Astrocyte (in vitro differentiated cells and primary cell): ENCODE results near the gene REEP3. TPM values are rescaled to one million over a fixed set of nuclear protein-coding genes. Genes with fewer than 3 reads are reported as not detected.

ENCODE experiments used
- DNase-seq: peaks from one replicate; pipeline ENCODE4 v3.0.0-alpha.2; 2010; ENCODE audit warnings: low read depth
- FAIRE-seq: peaks from 2 replicates; lab custom pipeline; 2011; peaks lifted over from hg19 to GRCh38; lab: Jason Lieb, UNC
- H2AFZ ChIP-seq: 2 replicates; pipeline ENCODE4 v1.6.0; 2012; ENCODE audit warnings: low read depth, low read length, inconsistent platforms
- H3K27ac ChIP-seq: 2 replicates; pipeline ENCODE4 v1.5.1; 2011; ENCODE audit warnings: low read depth, low read length, inconsistent platforms
- H3K27me3 ChIP-seq: 2 replicates; pipeline ENCODE4 v1.6.0; 2011; ENCODE audit warnings: low read length, inconsistent platforms; ENCODE audit not compliant: insufficient read depth
- H3K36me3 ChIP-seq: 2 replicates; pipeline ENCODE4 v1.5.1; 2011; ENCODE audit warnings: low read length, inconsistent platforms; ENCODE audit not compliant: insufficient read depth
- H3K4me1 ChIP-seq: 2 replicates; pipeline ENCODE4 v1.5.1; 2011; ENCODE audit warnings: low read length, inconsistent platforms; ENCODE audit not compliant: insufficient read depth
- H3K4me2 ChIP-seq: 2 replicates; pipeline ENCODE4 v1.6.0; 2012; ENCODE audit warnings: low read length, inconsistent platforms
- H3K4me3 ChIP-seq: 2 replicates; pipeline ENCODE4 v1.5.1; 2011; ENCODE audit warnings: low read depth, mild to moderate bottlenecking, low read length, inconsistent platforms; ENCODE audit not compliant: insufficient read depth
- H3K79me2 ChIP-seq: 2 replicates; pipeline ENCODE4 v1.6.0; 2012; ENCODE audit warnings: mild to moderate bottlenecking, low read length, inconsistent platforms; ENCODE audit not compliant: insufficient read depth
- H3K9ac ChIP-seq: 2 replicates; pipeline ENCODE4 v1.6.0; 2012; ENCODE audit warnings: mild to moderate bottlenecking, low read length, inconsistent platforms
- H3K9me3 ChIP-seq: 2 replicates; pipeline ENCODE4 v1.5.1; 2012; ENCODE audit warnings: low read depth, mild to moderate bottlenecking, low read length, inconsistent platforms; ENCODE audit not compliant: insufficient read depth
- H4K20me1 ChIP-seq: 2 replicates; pipeline ENCODE4 v1.6.0; 2012; ENCODE audit warnings: low read length, inconsistent platforms; ENCODE audit not compliant: insufficient read depth
- H3K27ac Mint-ChIP-seq: one replicate; pipeline ENCODE4 v1.8.0; 2021; ENCODE audit warnings: mild to moderate bottlenecking, mixed read lengths; ENCODE audit not compliant: unreplicated experiment
- H3K27me3 Mint-ChIP-seq: one replicate; pipeline ENCODE4 v1.8.0; 2021; ENCODE audit warnings: low read depth, mixed read lengths; ENCODE audit not compliant: unreplicated experiment
- H3K36me3 Mint-ChIP-seq: one replicate; pipeline ENCODE4 v1.8.0; 2021; ENCODE audit warnings: low read depth, mixed read lengths; ENCODE audit not compliant: unreplicated experiment
- H3K4me1 Mint-ChIP-seq: one replicate; pipeline ENCODE4 v1.8.0; 2021; ENCODE audit warnings: low read depth, mixed read lengths; ENCODE audit not compliant: unreplicated experiment
- H3K4me3 Mint-ChIP-seq: one replicate; pipeline ENCODE4 v1.8.0; 2021; ENCODE audit warnings: mild to moderate bottlenecking, moderate library complexity, mixed read lengths; ENCODE audit not compliant: unreplicated experiment
- H3K9me3 Mint-ChIP-seq: one replicate; pipeline ENCODE4 v1.8.0; 2021; ENCODE audit warnings: mild to moderate bottlenecking, mixed read lengths; ENCODE audit not compliant: unreplicated experiment
- EZH2 ChIP-seq: IDR thresholded peaks from 2 replicates; pipeline ENCODE4 v1.6.1; 2012; ENCODE audit warnings: mild to moderate bottlenecking, low read length, inconsistent platforms; ENCODE audit not compliant: insufficient read depth
- total RNA-seq: library from RNA; stranded (reverse); gene quantifications from 2 replicates; pipeline ENCODE4 v1.2.1, GENCODE V29; 2021
- TF ChIP-seq, protein P1 (sequence below): IDR thresholded peaks from 2 replicates; pipeline ENCODE4 v1.5.1; 2011; ENCODE audit warnings: low read depth, mild to moderate bottlenecking, inconsistent platforms, low read length, moderate library complexity; ENCODE audit not compliant: insufficient read depth

Gene REEP3
- total RNA-seq, 1 donor from 2014 or later: 44.6 TPM

DNA sequence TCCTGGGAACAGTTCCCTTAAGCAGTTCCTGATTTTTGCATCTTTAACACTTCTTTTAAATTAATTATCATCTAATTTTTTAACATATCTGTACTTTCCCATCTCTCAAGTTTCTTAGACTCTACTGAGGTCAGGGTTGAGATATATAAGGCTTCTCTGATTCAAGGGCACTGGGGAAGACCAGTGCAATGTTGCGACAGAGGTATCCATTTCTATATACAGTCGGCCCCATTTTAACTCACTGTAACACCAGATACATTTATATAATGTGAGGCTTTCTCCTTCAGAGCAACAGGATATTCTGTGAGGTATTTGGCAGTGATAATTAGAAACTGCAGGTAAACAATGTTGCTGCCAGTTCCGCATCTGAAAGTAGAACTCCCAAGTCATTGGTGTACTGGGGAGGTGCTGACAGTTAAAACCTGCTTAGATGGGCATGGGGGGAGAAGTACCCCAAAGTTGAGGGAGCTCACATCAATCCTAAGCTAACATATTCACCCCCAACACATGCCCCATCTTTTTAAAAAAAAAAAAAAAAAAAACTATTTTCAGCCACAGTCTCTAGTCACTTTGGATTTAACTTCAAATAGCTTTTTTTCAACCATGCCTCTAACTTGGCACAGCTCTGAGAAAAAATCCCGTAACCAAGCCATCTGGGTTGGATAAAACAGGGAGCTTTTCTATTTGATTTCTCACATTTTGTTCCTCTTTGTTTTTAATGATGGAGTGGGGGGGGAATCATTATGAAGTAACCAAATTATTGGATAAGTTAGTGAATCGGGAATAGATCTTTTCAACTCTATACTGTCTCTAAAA lies 62.9 kb downstream of the REEP3 start:
- no peak for TF ChIP-seq EZH2
- TF ChIP-seq, protein P1, sequence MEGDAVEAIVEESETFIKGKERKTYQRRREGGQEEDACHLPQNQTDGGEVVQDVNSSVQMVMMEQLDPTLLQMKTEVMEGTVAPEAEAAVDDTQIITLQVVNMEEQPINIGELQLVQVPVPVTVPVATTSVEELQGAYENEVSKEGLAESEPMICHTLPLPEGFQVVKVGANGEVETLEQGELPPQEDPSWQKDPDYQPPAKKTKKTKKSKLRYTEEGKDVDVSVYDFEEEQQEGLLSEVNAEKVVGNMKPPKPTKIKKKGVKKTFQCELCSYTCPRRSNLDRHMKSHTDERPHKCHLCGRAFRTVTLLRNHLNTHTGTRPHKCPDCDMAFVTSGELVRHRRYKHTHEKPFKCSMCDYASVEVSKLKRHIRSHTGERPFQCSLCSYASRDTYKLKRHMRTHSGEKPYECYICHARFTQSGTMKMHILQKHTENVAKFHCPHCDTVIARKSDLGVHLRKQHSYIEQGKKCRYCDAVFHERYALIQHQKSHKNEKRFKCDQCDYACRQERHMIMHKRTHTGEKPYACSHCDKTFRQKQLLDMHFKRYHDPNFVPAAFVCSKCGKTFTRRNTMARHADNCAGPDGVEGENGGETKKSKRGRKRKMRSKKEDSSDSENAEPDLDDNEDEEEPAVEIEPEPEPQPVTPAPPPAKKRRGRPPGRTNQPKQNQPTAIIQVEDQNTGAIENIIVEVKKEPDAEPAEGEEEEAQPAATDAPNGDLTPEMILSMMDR: no peak
- Histone ChIP-seq H3K36me3 (no peaks in the 10 kb centered on the region), H4K20me1 (peaks cover 25% of the 10 kb centered on the region), H2AFZ (no peak overlapping the region), H3K79me2 (peaks cover 30% of the 10 kb centered on the region), H3K9ac (no peak overlapping the region), H3K9me3 (no peaks in the 10 kb centered on the region), H3K27me3 (no peaks in the 10 kb centered on the region), H3K4me1 (peaks cover 3% of the 10 kb centered on the region), H3K4me3 (no peak overlapping the region), H3K27ac (no peak overlapping the region), H3K4me2 (no peak overlapping the region)
- Mint-ChIP-seq H3K27ac (no peak overlapping the region), H3K9me3 (no peaks in the 10 kb centered on the region), H3K36me3 (no peaks in the 10 kb centered on the region), H3K27me3 (no peaks in the 10 kb centered on the region), H3K4me1 (no peaks in the 10 kb centered on the region), H3K4me3 (no peak overlapping the region)
- no peak for DNase-seq
- no peak for FAIRE-seq

- Histone ChIP-seq H3K27ac (no peak overlapping the region), H3K9me3 (no peaks in the 10 kb centered on the region), H3K4me3 (no peak overlapping the region), H3K9ac (no peak overlapping the region), H3K36me3 (no peaks in the 10 kb centered on the region), H3K27me3 (no peaks in the 10 kb centered on the region), H2AFZ (no peak overlapping the region), H3K4me2 (no peak overlapping the region), H3K4me1 (peaks cover under 1% of the 10 kb centered on the region), H4K20me1 (peaks cover 30% of the 10 kb centered on the region), H3K79me2 (peaks cover 33% of the 10 kb centered on the region)
- Mint-ChIP-seq H3K36me3 (no peaks in the 10 kb centered on the region), H3K27me3 (no peaks in the 10 kb centered on the region), H3K9me3 (no peaks in the 10 kb centered on the region), H3K4me1 (no peaks in the 10 kb centered on the region), H3K27ac (no peak overlapping the region), H3K4me3 (no peak overlapping the region)
- TF ChIP-seq, protein P1: no peak
- no peak for TF ChIP-seq EZH2
- no peak for FAIRE-seq
- DNase-seq: no peak
These were observed 63.5 kb downstream of the REEP3 start for GRCh38 chr10:63584725-63585035.

DNA sequence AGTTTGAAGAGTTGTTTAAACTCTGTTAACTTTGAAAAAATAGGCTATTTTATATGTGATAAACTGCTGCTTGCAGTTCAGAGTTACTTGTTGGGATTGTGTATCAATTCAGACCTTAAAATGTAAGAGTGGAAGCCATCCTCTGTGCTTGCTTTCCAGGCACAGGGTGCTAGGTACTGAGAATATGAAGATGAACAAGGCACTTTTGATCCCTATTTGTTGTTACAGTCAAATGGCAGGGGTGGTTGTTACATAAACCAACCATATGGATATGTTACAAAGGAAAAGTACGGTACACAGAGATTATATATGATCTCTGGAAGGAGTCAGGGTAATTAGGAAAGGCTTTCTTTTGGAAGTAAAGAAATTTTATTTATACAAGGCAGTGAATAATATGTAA lies 63.8 kb downstream of the REEP3 start:
- FAIRE-seq (no peak), DNase-seq (no peak)
- Histone ChIP-seq H3K4me1 (no peaks in the 10 kb centered on the region), H3K9me3 (no peaks in the 10 kb centered on the region), H3K9ac (no peak overlapping the region), H3K27ac (no peak overlapping the region), H3K4me2 (no peak overlapping the region), H3K4me3 (no peak overlapping the region), H2AFZ (no peak overlapping the region), H3K27me3 (no peaks in the 10 kb centered on the region), H3K79me2 (peaks cover 34% of the 10 kb centered on the region), H3K36me3 (no peaks in the 10 kb centered on the region), H4K20me1 (peaks cover 30% of the 10 kb centered on the region)
- Mint-ChIP-seq H3K4me3 (no peak overlapping the region), H3K4me1 (no peaks in the 10 kb centered on the region), H3K36me3 (no peaks in the 10 kb centered on the region), H3K9me3 (no peaks in the 10 kb centered on the region), H3K27ac (no peak overlapping the region), H3K27me3 (no peaks in the 10 kb centered on the region)
- TF ChIP-seq, protein P1: no peak
- no peak for TF ChIP-seq EZH2
